B cell (primary cell): ENCODE data around the gene UPK3A. TPM values are rescaled to one million over a fixed set of nuclear protein-coding genes. Genes with fewer than 3 reads are reported as not detected.

Experiments used
- ATAC-seq: fragments of 200-7000 bp; cut with Tn5 transposase; one replicate; pipeline ENCODE4 v1.10.0; 2021; ENCODE audit warnings: low read depth, mild to moderate bottlenecking, moderate number of reproducible peaks, moderate library complexity
- CTCF ChIA-PET: fragments of 350-600 bp; sonication (Branson Sonifier 250); formaldehyde crosslinking; loops from one replicate; lab custom pipeline; 2021; ENCODE audit warnings: antibody characterized with exemption, inconsistent platforms; lab: Charles Lee
- POLR2A ChIA-PET: fragments of 350-600 bp; sonication (Branson Sonifier 250); formaldehyde crosslinking; loops from one replicate; lab custom pipeline; 2021; ENCODE audit warnings: antibody characterized with exemption; lab: Charles Lee
- DNase-seq: peaks from one replicate; pipeline ENCODE4 v3.0.0; 2013
- H2AFZ ChIP-seq: 2 replicates; pipeline ENCODE4 v1.6.1; 2012; ENCODE audit warnings: mild to moderate bottlenecking, low read depth, low read length; ENCODE audit not compliant: insufficient read depth, poor library complexity, severe bottlenecking
- H3K27ac ChIP-seq, 2 donors: 1 replicate in 1 of 2; 2 replicates in 1 of 2; pipeline ENCODE4 v1.5.1; 2012 to 2013; ENCODE audit warnings: low read length in 2 of 2, mild to moderate bottlenecking in 2 of 2, moderate library complexity in 1 of 2
- H3K27me3 ChIP-seq, 4 experiments: fragments of 200-600 bp in 1 of 4; sonication (generic) in 1 of 4; replicated peaks in 1 of 4; 1 replicate in 2 of 4; 2 replicates in 2 of 4; pipeline versions ENCODE4 v1.6.1 to v1.7.0; 2013 to 2016; ENCODE audit warnings: low read length in 3 of 4, mild to moderate bottlenecking in 2 of 4, mixed read lengths in 1 of 4, moderate library complexity in 1 of 4; ENCODE audit not compliant: insufficient read depth in 4 of 4, control insufficient read depth in 3 of 4; ENCODE audit errors: control extremely low read depth in 1 of 4
- H3K36me3 ChIP-seq, 2 experiments: replicated peaks in 1 of 2; 1 replicate in 1 of 2; 2 replicates in 1 of 2; pipeline versions ENCODE4 v1.6.1 to v1.7.1; 2013; ENCODE audit warnings: low read length in 1 of 2; ENCODE audit not compliant: insufficient read depth in 2 of 2, control insufficient read depth in 1 of 2; ENCODE audit errors: control extremely low read depth in 1 of 2, extremely low read depth in 1 of 2
- H3K4me1 ChIP-seq, 2 donors: fragments of 200-600 bp in 1 of 2; sonication (generic) in 1 of 2; 1 replicate in 1 of 2; 2 replicates in 1 of 2; pipeline versions ENCODE4 v1.5.1 to v1.6.1; 2013 to 2017; ENCODE audit warnings: low read length in 2 of 2; ENCODE audit not compliant: control insufficient read depth in 2 of 2, insufficient read depth in 2 of 2
- H3K4me2 ChIP-seq: replicated peaks from 2 replicates; pipeline ENCODE3; 2012; ENCODE audit warnings: mild to moderate bottlenecking, low read depth, low read length; ENCODE audit not compliant: poor library complexity, severe bottlenecking
- H3K4me3 ChIP-seq, 5 experiments: fragments of 200-600 bp in 1 of 5; sonication (generic) in 1 of 5; 1 replicate in 3 of 5; 2 replicates in 2 of 5; pipeline versions ENCODE4 v1.5.1 to v1.7.0; 2011 to 2016; ENCODE audit warnings: low read length in 4 of 5, mild to moderate bottlenecking in 4 of 5, low read depth in 2 of 5, control low read depth in 1 of 5, moderate library complexity in 1 of 5; ENCODE audit not compliant: insufficient read depth in 1 of 5; ENCODE audit errors: control extremely low read depth in 1 of 5, extremely low read depth in 1 of 5
- H3K79me2 ChIP-seq: fragments of 200-600 bp; sonication (generic); one replicate; pipeline ENCODE4 v1.6.0; 2016; ENCODE audit warnings: low read length; ENCODE audit not compliant: control insufficient read depth, insufficient read depth
- H3K9ac ChIP-seq: fragments of 200-600 bp; sonication (generic); 2 replicates; pipeline ENCODE4 v1.6.1; 2017; ENCODE audit warnings: mild to moderate bottlenecking, low read length, moderate library complexity
- H3K9me3 ChIP-seq, 3 donors: one replicate each; pipeline versions ENCODE4 v1.6.1 to v1.7.1; 2013; ENCODE audit warnings: low read length in 2 of 3; ENCODE audit not compliant: control insufficient read depth in 2 of 3, insufficient read depth in 1 of 3; ENCODE audit errors: control extremely low read depth in 1 of 3
- H4K20me1 ChIP-seq: 2 replicates; pipeline ENCODE4 v1.6.0; 2012; ENCODE audit warnings: mild to moderate bottlenecking, low read length; ENCODE audit not compliant: insufficient read depth, control insufficient read depth, poor library complexity, severe bottlenecking
- H3K27ac Mint-ChIP-seq: one replicate; pipeline ENCODE4 v1.8.0; 2021; ENCODE audit warnings: mixed read lengths
- H3K27me3 Mint-ChIP-seq: one replicate; pipeline ENCODE4 v1.8.0; 2021; ENCODE audit warnings: mixed read lengths
- H3K4me1 Mint-ChIP-seq: one replicate; pipeline ENCODE4 v1.8.0; 2021; ENCODE audit warnings: mixed read lengths
- H3K4me3 Mint-ChIP-seq: one replicate; pipeline ENCODE4 v1.8.0; 2021; ENCODE audit warnings: mixed read lengths
- H3K9me3 Mint-ChIP-seq: one replicate; pipeline ENCODE4 v1.8.0; 2022; ENCODE audit warnings: mixed read lengths; ENCODE audit not compliant: insufficient read depth
- EZH2 ChIP-seq: IDR thresholded peaks from 2 replicates; pipeline ENCODE4 v1.6.1; 2012; ENCODE audit warnings: borderline replicate concordance, low read depth, mild to moderate bottlenecking, moderate library complexity, low read length; ENCODE audit not compliant: insufficient read depth, poor library complexity, severe bottlenecking
- WGBS: methylation state at CpG from one replicate; pipeline ENCODE4 v1.1.5; 2013; ENCODE audit warnings: missing lambda C conversion rate; ENCODE audit not compliant: insufficient coverage; 5-methylcytosine and 5-hydroxymethylcytosine counted together
- intact Hi-C: fragments of 100-400 bp; cut with micrococcal nuclease; formaldehyde crosslinking; loops from one replicate; pipeline ENCODE4 v1.10.0; 2022
- polyA plus RNA-seq: library from polyadenylated mRNA; depleted of rRNA; stranded (reverse); fragments of >200 nt; gene quantifications from 2 replicates; pipeline ENCODE4 v1.2.3, GENCODE V29; 2012
- total RNA-seq, 2 donors: library from RNA; stranded (reverse); fragments of 120-200 nt in 1 of 2; gene quantifications; 1 replicate in 1 of 2; 2 replicates in 1 of 2; pipeline versions ENCODE4 v1.2.3 to v1.2.4, GENCODE V29; 2013 to 2022
- TF ChIP-seq, protein P1 (sequence below): fragments of 200-600 bp; IDR thresholded peaks from one replicate; pipeline ENCODE4 v1.8.0; 2022; ENCODE audit warnings: antibody characterized with exemption, mild to moderate bottlenecking

The UPK3A gene
- total and polyA plus RNA-seq, 2 donors (not counting 1 experiment from before 2014, with no cell fraction given): not detected

DNA sequence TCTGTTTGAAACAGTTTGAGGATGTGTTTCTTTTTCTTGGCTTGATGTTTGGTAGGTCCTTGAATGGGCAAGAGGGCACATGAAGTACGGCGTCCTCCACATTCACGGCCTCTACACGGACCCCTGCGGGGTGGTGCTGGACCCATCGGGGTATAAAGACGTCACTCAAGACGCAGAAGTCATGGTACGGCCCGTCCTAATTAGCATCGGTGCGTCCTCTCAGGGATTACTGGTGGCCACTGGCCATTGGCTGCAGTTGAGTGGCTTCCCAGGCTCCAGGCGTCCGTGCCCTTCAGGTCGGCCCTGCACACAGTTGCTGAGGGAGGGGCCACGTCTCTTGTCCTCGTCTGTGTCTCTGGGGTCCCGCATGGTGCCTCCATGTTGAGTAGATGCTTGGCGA lies 45.8 kb downstream of the UPK3A start:
- no peaks in the 10 kb centered on the region for H3K4me1 Mint-ChIP-seq

DNA sequence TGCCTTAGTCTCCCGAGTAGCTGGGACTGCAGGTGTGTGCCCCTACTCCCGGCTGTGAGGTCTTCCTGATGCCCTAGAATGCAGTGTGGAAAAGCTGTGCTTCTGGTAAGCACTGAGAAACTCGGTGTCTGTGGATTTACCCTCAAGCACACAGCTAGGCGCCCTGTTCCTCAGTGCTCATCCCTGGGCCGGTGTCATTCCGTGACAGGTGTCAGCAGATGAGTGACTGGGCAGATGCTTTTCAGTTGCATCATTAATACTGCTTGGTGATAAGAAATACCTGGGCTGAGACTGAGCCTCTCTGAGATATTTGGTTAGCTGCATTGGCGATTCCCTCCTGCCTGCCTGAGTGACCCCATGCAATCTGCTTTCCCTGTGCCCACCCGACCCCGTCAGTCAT lies 46.7 kb downstream of the UPK3A start:
- no peak overlapping the region for H3K4me2 ChIP-seq
- POLR2A ChIA-PET: interaction anchor here (0.5 kb wide), 1 partner anchor 16 kb away, joined by 3 read pairs; no protein-coding TSS in a partner anchor
- no peaks in the 10 kb centered on the region for H3K79me2 ChIP-seq
- no peaks in the 10 kb centered on the region for H3K27me3 Mint-ChIP-seq
- H3K36me3 ChIP-seq: peaks cover 0 to 61% of the 10 kb centered on the region in 2 experiments
- no peak overlapping the region for H3K4me3 ChIP-seq
- H2AFZ ChIP-seq: no peak overlapping the region
- H3K27ac ChIP-seq: no peak overlapping the region
- no peaks in the 10 kb centered on the region for H3K9me3 ChIP-seq
- CTCF ChIA-PET: interaction anchor here (0.9 kb wide), 1 partner anchor 44 kb away, joined by 3 read pairs; no protein-coding TSS in a partner anchor
- TF ChIP-seq EZH2: no peak
- TF ChIP-seq, protein P1, sequence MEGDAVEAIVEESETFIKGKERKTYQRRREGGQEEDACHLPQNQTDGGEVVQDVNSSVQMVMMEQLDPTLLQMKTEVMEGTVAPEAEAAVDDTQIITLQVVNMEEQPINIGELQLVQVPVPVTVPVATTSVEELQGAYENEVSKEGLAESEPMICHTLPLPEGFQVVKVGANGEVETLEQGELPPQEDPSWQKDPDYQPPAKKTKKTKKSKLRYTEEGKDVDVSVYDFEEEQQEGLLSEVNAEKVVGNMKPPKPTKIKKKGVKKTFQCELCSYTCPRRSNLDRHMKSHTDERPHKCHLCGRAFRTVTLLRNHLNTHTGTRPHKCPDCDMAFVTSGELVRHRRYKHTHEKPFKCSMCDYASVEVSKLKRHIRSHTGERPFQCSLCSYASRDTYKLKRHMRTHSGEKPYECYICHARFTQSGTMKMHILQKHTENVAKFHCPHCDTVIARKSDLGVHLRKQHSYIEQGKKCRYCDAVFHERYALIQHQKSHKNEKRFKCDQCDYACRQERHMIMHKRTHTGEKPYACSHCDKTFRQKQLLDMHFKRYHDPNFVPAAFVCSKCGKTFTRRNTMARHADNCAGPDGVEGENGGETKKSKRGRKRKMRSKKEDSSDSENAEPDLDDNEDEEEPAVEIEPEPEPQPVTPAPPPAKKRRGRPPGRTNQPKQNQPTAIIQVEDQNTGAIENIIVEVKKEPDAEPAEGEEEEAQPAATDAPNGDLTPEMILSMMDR: no peak
- H3K9me3 Mint-ChIP-seq: no peaks in the 10 kb centered on the region
- no peak overlapping the region for H3K4me3 Mint-ChIP-seq
- no peaks in the 10 kb centered on the region for H4K20me1 ChIP-seq
- H3K27ac Mint-ChIP-seq: no peak overlapping the region
- DNase-seq (no peak), ATAC-seq (no peak)
- no peak overlapping the region for H3K9ac ChIP-seq
- H3K4me1 ChIP-seq: no peaks in the 10 kb centered on the region
- intact Hi-C loops: no loop called here
- no peaks in the 10 kb centered on the region for H3K27me3 ChIP-seq
- 96% methylated on average over 8 of the region's 9 CpGs for WGBS
- H3K4me1 Mint-ChIP-seq: no peaks in the 10 kb centered on the region

More for the DNA sequence above, 45.8 kb downstream of the UPK3A start:
- no peak for TF ChIP-seq EZH2
- TF ChIP-seq, protein P1: no peak
- H3K9me3 ChIP-seq: no peaks in the 10 kb centered on the region
- no peak overlapping the region for H3K27ac Mint-ChIP-seq
- no peak overlapping the region for H3K9ac ChIP-seq
- intact Hi-C loops: no loop called here
- no peaks in the 10 kb centered on the region for H3K27me3 Mint-ChIP-seq
- no peak overlapping the region for H3K4me2 ChIP-seq
- POLR2A ChIA-PET: no interaction called here
- no peaks in the 10 kb centered on the region for H3K27me3 ChIP-seq
- no peak overlapping the region for H3K27ac ChIP-seq
- H3K36me3 ChIP-seq: peaks cover 0 to 56% of the 10 kb centered on the region in 2 experiments
- peaks cover 6% of the 10 kb centered on the region for H4K20me1 ChIP-seq
- no peak overlapping the region for H3K4me3 Mint-ChIP-seq
- 96% methylated on average over 19 of the region's 19 CpGs for WGBS
- H3K4me3 ChIP-seq: no peak overlapping the region
- no peaks in the 10 kb centered on the region for H3K9me3 Mint-ChIP-seq
- H3K79me2 ChIP-seq: peaks cover 3% of the 10 kb centered on the region
- CTCF ChIA-PET: no interaction called here
- ATAC-seq (no peak), DNase-seq (no peak)
- no peaks in the 10 kb centered on the region for H3K4me1 ChIP-seq
- H2AFZ ChIP-seq: no peak overlapping the region
